Measurements from ENCODE around the gene FARS2.
"Not testable (repeated sequence)": the region's sequence is repeated elsewhere in the genome, so short reads cannot be mapped to it uniquely, and the experiment has no call there.

Gene FARS2

DNA sequence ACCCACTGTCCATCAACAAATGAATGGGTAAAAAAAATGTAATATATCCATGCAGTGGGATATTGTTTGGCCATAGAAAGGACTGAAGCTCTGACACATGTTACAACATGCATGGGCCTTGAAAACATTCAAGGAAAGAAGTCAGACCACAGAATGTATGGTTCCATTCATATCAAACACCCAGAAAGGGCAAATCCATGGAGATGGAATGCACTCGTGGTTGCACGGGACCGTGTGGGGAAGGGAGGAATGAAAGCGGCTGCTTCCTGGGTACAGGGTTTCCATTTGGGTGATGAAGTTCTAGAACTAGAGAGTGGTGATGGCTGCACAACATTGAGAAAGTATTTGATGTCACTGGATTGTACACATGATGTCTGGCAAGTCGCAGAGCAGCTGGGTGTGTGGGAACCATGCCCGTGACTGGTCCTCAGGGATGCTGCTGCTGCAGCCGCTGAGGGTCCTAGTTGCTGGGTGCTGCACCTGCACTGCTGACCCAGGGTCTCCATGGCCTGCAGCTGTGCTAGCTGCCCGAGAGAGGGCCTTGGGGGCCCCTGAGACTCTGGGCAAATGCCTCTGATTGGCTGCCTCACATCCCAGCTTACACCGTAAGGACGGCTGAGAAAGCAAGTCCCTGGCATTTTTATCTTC, 525.1 kb downstream of the FARS2 start:
- CTCF ChIA-PET = interaction anchor here (1.2 kb wide), 1 partner anchor 316 kb away, joined by 4 read pairs; no protein-coding TSS in a partner anchor
- H3K9me3 ChIP-seq (ENCODE audit: control insufficient read depth, insufficient read depth, low read depth, low read length) = no peaks in the 10 kb centered on the region
- H3K4me1 ChIP-seq (ENCODE audit: control insufficient read depth, insufficient read depth, low read length) = no peaks in the 10 kb centered on the region
- TF ChIP-seq HOXA7 (CRISPR knock-in tag; IDR thresholded peaks at IDR 0.05; ENCODE audit: borderline replicate concordance) = no peak
- no peak for TF ChIP-seq GLIS1 (tag by site-specific recombination; IDR thresholded peaks at IDR 0.05)
- TF ChIP-seq ZNF785 (tag by site-specific recombination; IDR thresholded peaks at IDR 0.05) = no peak
- TF ChIP-seq SP7 (tag by site-specific recombination; IDR thresholded peaks at IDR 0.05) = no peak
- no peak for TF ChIP-seq SCRT2 (tag by site-specific recombination; IDR thresholded peaks at IDR 0.05)
- no peak for TF ChIP-seq ZNF146 (tag by site-specific recombination; IDR thresholded peaks at IDR 0.05)
- no peak for TF ChIP-seq GLI2 (tag by site-specific recombination; IDR thresholded peaks at IDR 0.05; ENCODE audit: borderline replicate concordance, low read depth)
- TF ChIP-seq, protein P1, sequence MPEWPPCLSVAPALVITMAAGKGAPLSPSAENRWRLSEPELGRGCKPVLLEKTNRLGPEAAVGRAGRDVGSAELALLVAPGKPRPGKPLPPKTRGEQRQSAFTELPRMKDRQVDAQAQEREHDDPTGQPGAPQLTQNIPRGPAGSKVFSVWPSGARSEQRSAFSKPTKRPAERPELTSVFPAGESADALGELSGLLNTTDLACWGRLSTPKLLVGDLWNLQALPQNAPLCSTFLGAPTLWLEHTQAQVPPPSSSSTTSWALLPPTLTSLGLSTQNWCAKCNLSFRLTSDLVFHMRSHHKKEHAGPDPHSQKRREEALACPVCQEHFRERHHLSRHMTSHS (tag by site-specific recombination; IDR thresholded peaks at IDR 0.05) = no peak
- no peak for TF ChIP-seq ZNF157 (tag by site-specific recombination; IDR thresholded peaks at IDR 0.05)
- TF ChIP-seq RBAK (tag by site-specific recombination; IDR thresholded peaks at IDR 0.05) = no peak
- no peak for TF ChIP-seq ZNF549 (tag by site-specific recombination; IDR thresholded peaks at IDR 0.05)
- no peak for TF ChIP-seq ZBTB7A (tag by site-specific recombination; IDR thresholded peaks at IDR 0.05; ENCODE audit: low read depth)
- no peak for TF ChIP-seq ZNF132 (tag by site-specific recombination; IDR thresholded peaks at IDR 0.05; ENCODE audit: borderline replicate concordance)
- TF ChIP-seq, protein P2, sequence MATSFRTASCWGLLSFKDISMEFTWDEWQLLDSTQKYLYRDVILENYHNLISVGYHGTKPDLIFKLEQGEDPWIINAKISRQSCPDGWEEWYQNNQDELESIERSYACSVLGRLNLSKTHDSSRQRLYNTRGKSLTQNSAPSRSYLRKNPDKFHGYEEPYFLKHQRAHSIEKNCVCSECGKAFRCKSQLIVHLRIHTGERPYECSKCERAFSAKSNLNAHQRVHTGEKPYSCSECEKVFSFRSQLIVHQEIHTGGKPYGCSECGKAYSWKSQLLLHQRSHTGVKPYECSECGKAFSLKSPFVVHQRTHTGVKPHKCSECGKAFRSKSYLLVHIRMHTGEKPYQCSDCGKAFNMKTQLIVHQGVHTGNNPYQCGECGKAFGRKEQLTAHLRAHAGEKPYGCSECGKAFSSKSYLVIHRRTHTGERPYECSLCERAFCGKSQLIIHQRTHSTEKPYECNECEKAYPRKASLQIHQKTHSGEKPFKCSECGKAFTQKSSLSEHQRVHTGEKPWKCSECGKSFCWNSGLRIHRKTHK (tag by site-specific recombination; IDR thresholded peaks at IDR 0.05) = no peak
- TF ChIP-seq ZNF707 (tag by site-specific recombination; IDR thresholded peaks at IDR 0.05) = no peak
- no peak for TF ChIP-seq ZNF404 (tag by site-specific recombination; IDR thresholded peaks at IDR 0.05)
- TF ChIP-seq, protein P3, sequence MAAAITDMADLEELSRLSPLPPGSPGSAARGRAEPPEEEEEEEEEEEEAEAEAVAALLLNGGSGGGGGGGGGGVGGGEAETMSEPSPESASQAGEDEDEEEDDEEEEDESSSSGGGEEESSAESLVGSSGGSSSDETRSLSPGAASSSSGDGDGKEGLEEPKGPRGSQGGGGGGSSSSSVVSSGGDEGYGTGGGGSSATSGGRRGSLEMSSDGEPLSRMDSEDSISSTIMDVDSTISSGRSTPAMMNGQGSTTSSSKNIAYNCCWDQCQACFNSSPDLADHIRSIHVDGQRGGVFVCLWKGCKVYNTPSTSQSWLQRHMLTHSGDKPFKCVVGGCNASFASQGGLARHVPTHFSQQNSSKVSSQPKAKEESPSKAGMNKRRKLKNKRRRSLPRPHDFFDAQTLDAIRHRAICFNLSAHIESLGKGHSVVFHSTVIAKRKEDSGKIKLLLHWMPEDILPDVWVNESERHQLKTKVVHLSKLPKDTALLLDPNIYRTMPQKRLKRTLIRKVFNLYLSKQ (tag by site-specific recombination; IDR thresholded peaks at IDR 0.05; ENCODE audit: borderline replicate concordance) = no peak
- TF ChIP-seq ZNF514 (tag by site-specific recombination; IDR thresholded peaks at IDR 0.05) = no peak
- TF ChIP-seq OVOL3 (tag by site-specific recombination; IDR thresholded peaks at IDR 0.05) = no peak
- no peak for TF ChIP-seq ZNF776 (tag by site-specific recombination; IDR thresholded peaks at IDR 0.05; ENCODE audit: borderline replicate concordance)
- no peak overlapping the region for H3K4me3 ChIP-seq (ENCODE audit: low read depth, low read length)
- POLR2A ChIA-PET = no interaction called here
- H3K27ac ChIP-seq (ENCODE audit: extremely low read depth, low read depth, low read length) = no peak overlapping the region
- H3K36me3 ChIP-seq (ENCODE audit: control insufficient read depth in 2 of 2, insufficient read depth in 1 of 2, low read length in 2 of 2) = no peaks in the 10 kb centered on the region

DNA sequence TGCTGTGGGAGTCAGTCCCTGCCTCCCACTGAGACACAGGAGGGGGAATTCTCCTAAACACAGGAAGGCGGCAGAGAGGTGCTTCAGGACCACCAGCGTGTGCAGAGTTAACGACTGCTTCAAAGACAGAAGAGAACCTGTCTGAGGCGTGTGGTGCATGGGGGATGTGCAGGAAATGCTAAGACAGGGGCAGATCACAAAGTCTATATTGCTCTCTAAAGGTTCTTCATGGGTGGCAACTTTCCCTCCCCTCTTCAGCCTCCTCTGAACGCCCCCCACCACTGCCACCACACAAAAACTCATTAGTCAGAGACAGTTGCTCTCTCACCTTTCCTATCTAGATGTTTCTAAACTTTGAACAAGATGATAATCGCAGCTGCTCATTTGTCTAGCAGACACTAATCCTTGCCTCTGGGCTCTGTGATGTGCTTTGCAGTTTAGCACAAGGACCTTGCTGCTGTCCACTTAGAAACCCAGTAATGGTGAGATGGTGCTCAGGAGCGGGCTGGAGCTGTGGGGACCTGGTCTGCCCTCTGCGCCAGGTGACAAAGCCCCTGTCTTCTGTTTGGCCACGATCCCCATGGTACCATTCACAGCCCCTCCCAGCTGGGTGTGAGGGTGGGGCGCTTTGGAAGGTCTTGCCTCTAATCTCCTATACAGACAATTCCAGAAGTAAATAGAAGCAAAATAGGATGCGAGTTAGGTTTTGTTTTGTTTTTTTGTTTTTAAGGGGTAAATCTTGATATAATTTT, 525.8 kb downstream of the FARS2 start:
- POLR2A ChIA-PET = no interaction called here
- no peaks in the 10 kb centered on the region for H3K9me3 ChIP-seq (ENCODE audit: control insufficient read depth, insufficient read depth, low read depth, low read length)
- CTCF ChIA-PET = interaction anchor here (1.2 kb wide), 1 partner anchor 316 kb away, joined by 4 read pairs; no protein-coding TSS in a partner anchor
- H3K4me1 ChIP-seq (ENCODE audit: control insufficient read depth, insufficient read depth, low read length) = no peaks in the 10 kb centered on the region
- H3K27ac ChIP-seq (ENCODE audit: extremely low read depth, low read depth, low read length) = no peak overlapping the region
- H3K4me3 ChIP-seq (ENCODE audit: low read depth, low read length) = no peak overlapping the region
- H3K36me3 ChIP-seq (ENCODE audit: control insufficient read depth in 2 of 2, insufficient read depth in 1 of 2, low read length in 2 of 2) = no peaks in the 10 kb centered on the region
- TF ChIP-seq ZNF157 (tag by site-specific recombination; IDR thresholded peaks at IDR 0.05) (no peak), ZNF335 (tag by site-specific recombination; conservative IDR thresholded peaks at IDR 0.05) (no peak), YY2 (tag by site-specific recombination; IDR thresholded peaks at IDR 0.05) (no peak), ZNF2 (tag by site-specific recombination; IDR thresholded peaks at IDR 0.05) (no peak), RBAK (tag by site-specific recombination; IDR thresholded peaks at IDR 0.05) (no peak), GLIS1 (tag by site-specific recombination; IDR thresholded peaks at IDR 0.05) (no peak), REPIN1 (tag by site-specific recombination; IDR thresholded peaks at IDR 0.05; ENCODE audit: low read depth) (no peak), ZNF624 (tag by site-specific recombination; IDR thresholded peaks at IDR 0.05) (no peak), GLIS2 (tag by site-specific recombination; IDR thresholded peaks at IDR 0.05) (no peak), ZNF138 (tag by site-specific recombination; IDR thresholded peaks at IDR 0.05; ENCODE audit: borderline replicate concordance) (no peak)
- TF ChIP-seq, protein P3 (tag by site-specific recombination; IDR thresholded peaks at IDR 0.05; ENCODE audit: borderline replicate concordance) = no peak

DNA sequence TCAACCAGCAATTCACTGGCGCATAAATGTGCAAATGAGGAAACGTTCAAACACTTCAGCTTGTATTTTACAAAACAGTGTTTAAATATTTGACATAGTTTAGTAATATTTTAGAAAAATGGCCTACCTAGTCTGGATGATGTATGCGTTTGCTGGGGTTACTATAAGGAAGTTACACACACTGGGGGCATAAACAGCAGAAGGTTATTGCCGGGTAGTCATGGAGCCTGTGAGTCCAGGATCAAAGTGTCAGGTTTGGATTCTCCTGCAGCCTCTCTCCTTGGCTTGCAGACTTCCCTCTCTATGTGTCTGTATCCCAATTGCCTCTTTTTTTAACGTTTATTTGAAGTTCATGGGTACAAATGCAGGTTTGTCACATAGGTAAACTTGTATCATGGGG, 528.1 kb downstream of the FARS2 start:
- H3K27ac ChIP-seq (ENCODE audit: extremely low read depth, low read depth, low read length); H3K36me3 ChIP-seq (ENCODE audit: control insufficient read depth in 2 of 2, insufficient read depth in 1 of 2, low read length in 2 of 2); H3K4me3 ChIP-seq (ENCODE audit: low read depth, low read length); POLR2A ChIA-PET; H3K4me1 ChIP-seq (ENCODE audit: control insufficient read depth, insufficient read depth, low read length); CTCF ChIA-PET; H3K9me3 ChIP-seq (ENCODE audit: control insufficient read depth, insufficient read depth, low read depth, low read length): not testable (repeated sequence)
